ENCODE results near the gene TSEN2.

TSEN2 gene

GRCh38 chr3:12440927-12441714 is 43.2 kb upstream of the TSEN2 start:
- no peak overlapping the region for H3K4me3 ChIP-seq (ENCODE audit: low read length)
- DNase-seq (ENCODE audit: low read depth): no peak
- no peak for TF ChIP-seq CTCF (IDR thresholded peaks at IDR 0.05; ENCODE audit: insufficient read depth, low read depth, low read length, missing control alignments)

- DNase-seq (ENCODE audit: low read depth): no peak
- no peak overlapping the region for H3K4me3 ChIP-seq (ENCODE audit: low read length)
- no peak for TF ChIP-seq CTCF (IDR thresholded peaks at IDR 0.05; ENCODE audit: insufficient read depth, low read depth, low read length, missing control alignments)
These were observed 41.4 kb upstream of the TSEN2 start for GRCh38 chr3:12442654-12443501.

- TF ChIP-seq CTCF (IDR thresholded peaks at IDR 0.05; ENCODE audit: insufficient read depth, low read depth, low read length, missing control alignments): no peak
- H3K4me3 ChIP-seq (ENCODE audit: low read length): no peak overlapping the region
- DNase-seq (ENCODE audit: low read depth): no peak
These were observed 40.3 kb upstream of the TSEN2 start for GRCh38 chr3:12443781-12444522.

GRCh38 chr3:12444582-12445471 is 39.5 kb upstream of the TSEN2 start:
- DNase-seq (ENCODE audit: low read depth): peak; percentile 37
- no peak overlapping the region for H3K4me3 ChIP-seq (ENCODE audit: low read length)
- no peak for TF ChIP-seq CTCF (IDR thresholded peaks at IDR 0.05; ENCODE audit: insufficient read depth, low read depth, low read length, missing control alignments)

GRCh38 chr3:12445523-12446240 is 38.6 kb upstream of the TSEN2 start:
- no peak for DNase-seq (ENCODE audit: low read depth)
- no peak overlapping the region for H3K4me3 ChIP-seq (ENCODE audit: low read length)
- TF ChIP-seq CTCF (IDR thresholded peaks at IDR 0.05; ENCODE audit: insufficient read depth, low read depth, low read length, missing control alignments): no peak
